ENCODE data around the gene SMIM36. TPM values are rescaled to one million over a fixed set of nuclear protein-coding genes. Genes with fewer than 3 reads are reported as not detected.
A peak's percentile ranks its signal among the peaks of the same experiment; 100 is the strongest.
"Not testable (repeated sequence)": the region's sequence is repeated elsewhere in the genome, so short reads cannot be mapped to it uniquely, and the experiment has no call there.

SMIM36 gene
- total RNA-seq, 1 donor from 2014 or later: not detected

DNA sequence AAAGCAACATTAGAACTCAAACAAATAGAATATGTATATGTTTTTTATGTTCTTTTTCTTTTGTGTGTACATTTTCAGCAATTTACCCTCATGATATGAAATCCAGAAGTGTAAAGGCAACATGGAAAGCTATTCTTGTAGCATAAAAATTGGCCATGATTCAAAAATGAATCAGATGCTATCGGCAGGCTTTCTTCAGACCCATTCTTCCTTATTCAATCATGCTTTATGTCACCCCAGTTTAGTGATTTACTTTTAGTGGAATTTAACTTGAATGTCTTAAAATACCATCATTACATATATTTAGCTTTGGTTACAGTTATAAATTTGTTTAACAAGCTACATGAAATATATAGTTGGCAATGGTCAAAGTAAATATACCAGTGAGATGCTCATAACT is 21.4 kb upstream of the SMIM36 start:
- no peaks in the 10 kb centered on the region for H3K4me1 ChIP-seq
- ATAC-seq: no peak
- no peak for DNase-seq
- TF ChIP-seq, protein P1, sequence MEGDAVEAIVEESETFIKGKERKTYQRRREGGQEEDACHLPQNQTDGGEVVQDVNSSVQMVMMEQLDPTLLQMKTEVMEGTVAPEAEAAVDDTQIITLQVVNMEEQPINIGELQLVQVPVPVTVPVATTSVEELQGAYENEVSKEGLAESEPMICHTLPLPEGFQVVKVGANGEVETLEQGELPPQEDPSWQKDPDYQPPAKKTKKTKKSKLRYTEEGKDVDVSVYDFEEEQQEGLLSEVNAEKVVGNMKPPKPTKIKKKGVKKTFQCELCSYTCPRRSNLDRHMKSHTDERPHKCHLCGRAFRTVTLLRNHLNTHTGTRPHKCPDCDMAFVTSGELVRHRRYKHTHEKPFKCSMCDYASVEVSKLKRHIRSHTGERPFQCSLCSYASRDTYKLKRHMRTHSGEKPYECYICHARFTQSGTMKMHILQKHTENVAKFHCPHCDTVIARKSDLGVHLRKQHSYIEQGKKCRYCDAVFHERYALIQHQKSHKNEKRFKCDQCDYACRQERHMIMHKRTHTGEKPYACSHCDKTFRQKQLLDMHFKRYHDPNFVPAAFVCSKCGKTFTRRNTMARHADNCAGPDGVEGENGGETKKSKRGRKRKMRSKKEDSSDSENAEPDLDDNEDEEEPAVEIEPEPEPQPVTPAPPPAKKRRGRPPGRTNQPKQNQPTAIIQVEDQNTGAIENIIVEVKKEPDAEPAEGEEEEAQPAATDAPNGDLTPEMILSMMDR (IDR thresholded peaks at IDR 0.05): no peak
- no peak overlapping the region for H3K27ac ChIP-seq
- no peaks in the 10 kb centered on the region for H3K36me3 ChIP-seq
- no peak overlapping the region for H3K4me3 ChIP-seq
- H3K27me3 ChIP-seq (ENCODE audit: low read depth): no peaks in the 10 kb centered on the region
- H3K9me3 ChIP-seq: no peaks in the 10 kb centered on the region
- intact Hi-C loops (cut with DNase I): no loop called here

DNA sequence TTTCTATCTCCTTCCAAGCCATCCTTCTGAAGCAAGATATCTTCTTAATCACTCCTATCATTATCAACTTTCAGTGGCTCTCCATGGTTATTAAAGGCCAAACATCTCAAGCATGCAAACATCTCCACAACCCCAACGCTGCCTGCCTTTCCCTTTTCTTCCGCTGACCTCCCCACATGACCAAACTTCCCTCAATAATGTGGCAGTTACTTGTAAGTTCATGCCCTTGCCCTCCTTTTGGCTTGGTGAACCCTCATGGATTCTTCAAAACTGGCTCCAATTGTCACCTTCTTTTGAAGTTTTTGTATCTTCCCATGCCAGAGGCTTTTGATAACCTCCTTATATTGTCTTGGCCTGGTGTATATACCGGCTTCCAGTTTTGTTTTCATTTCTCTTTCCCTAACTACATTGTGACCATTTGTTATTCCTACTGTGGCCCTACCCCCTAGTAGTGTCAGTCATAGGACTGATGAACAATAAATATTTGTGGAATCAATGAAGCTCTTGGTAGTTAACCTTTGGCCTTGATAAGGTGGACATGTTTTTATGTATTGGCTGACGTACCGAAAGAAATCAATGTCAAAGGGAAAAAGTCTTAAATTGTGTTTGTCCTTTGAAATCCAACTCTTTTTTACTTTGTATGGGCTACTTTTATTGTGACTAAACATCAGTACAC is 19.9 kb upstream of the SMIM36 start:
- intact Hi-C loops (cut with DNase I): no loop called here
- no peaks in the 10 kb centered on the region for H3K27me3 ChIP-seq (ENCODE audit: low read depth)
- H3K9me3 ChIP-seq: no peaks in the 10 kb centered on the region
- TF ChIP-seq, protein P1 (IDR thresholded peaks at IDR 0.05): no peak
- H3K4me3 ChIP-seq: no peak overlapping the region
- no peak for DNase-seq
- H3K4me1 ChIP-seq: peaks cover 8% of the 10 kb centered on the region
- ATAC-seq: no peak
- H3K36me3 ChIP-seq: no peaks in the 10 kb centered on the region
- no peak overlapping the region for H3K27ac ChIP-seq

DNA sequence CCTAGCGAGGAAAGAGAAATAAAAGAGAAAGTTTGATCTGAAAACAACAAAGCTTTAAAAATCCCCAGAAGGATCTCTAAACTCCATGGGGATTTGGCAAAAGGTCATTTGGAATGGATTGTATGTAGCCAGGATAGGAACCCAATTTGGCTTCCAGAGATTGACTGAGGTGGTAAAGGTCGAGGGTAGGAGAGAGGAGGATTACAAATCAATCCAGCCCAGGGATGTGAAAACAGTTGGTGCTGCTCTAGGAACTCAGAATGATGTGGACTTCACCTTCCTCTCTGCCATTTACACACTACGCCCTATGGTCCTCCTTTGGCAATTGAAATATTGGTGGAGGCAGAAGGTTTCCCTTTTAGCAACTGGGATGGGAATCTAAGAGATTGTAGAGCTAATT is 18.8 kb upstream of the SMIM36 start:
- H3K27me3 ChIP-seq (ENCODE audit: low read depth): no peaks in the 10 kb centered on the region
- H3K4me3 ChIP-seq: no peak overlapping the region
- intact Hi-C loops (cut with DNase I): no loop called here
- H3K36me3 ChIP-seq: no peaks in the 10 kb centered on the region
- no peak for DNase-seq
- TF ChIP-seq, protein P1 (IDR thresholded peaks at IDR 0.05): no peak
- no peak overlapping the region for H3K27ac ChIP-seq
- H3K9me3 ChIP-seq: no peaks in the 10 kb centered on the region
- H3K4me1 ChIP-seq: peaks cover 8% of the 10 kb centered on the region
- ATAC-seq: no peak

DNA sequence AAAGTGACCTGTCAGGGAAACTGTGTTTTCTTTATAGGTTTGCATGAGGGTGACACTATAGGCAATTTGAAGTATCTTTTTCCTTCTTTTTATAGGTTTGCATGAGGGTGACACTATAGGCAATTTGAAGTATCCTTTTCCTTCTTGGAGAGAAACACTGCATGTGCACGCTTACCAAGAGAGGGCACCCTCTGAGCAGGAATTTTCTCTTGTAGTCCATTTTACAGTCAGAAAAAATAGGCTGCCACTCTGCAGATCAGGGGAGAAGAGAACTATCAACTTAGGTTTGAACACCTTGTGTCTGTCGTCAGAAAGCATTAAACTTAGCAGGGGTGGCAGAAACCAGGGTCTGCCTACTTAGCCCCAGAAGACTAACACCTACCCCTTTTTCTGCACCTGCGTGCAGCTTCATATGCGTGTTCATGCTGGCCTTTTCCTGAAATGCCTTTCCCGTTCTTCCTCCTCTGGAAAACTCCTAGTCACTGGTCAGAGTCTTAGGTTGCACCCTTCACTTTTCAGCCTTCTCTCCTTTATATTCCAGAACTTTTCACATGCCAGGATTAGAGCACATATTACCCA is 16.4 kb upstream of the SMIM36 start:
- Histone ChIP-seq H3K9me3 (no peaks in the 10 kb centered on the region), H3K4me1 (peaks cover 8% of the 10 kb centered on the region), H3K27me3 (ENCODE audit: low read depth) (no peaks in the 10 kb centered on the region), H3K4me3 (no peak overlapping the region), H3K27ac (no peak overlapping the region), H3K36me3 (no peaks in the 10 kb centered on the region)
- TF ChIP-seq, protein P1 (IDR thresholded peaks at IDR 0.05): peak; percentile 59
- no peak for DNase-seq
- intact Hi-C loops (cut with DNase I): loop anchor here (5.0 kb wide), 1 partner anchor 190 kb away; no protein-coding TSS in a partner anchor
- ATAC-seq: peak; percentile 49 to 73

DNA sequence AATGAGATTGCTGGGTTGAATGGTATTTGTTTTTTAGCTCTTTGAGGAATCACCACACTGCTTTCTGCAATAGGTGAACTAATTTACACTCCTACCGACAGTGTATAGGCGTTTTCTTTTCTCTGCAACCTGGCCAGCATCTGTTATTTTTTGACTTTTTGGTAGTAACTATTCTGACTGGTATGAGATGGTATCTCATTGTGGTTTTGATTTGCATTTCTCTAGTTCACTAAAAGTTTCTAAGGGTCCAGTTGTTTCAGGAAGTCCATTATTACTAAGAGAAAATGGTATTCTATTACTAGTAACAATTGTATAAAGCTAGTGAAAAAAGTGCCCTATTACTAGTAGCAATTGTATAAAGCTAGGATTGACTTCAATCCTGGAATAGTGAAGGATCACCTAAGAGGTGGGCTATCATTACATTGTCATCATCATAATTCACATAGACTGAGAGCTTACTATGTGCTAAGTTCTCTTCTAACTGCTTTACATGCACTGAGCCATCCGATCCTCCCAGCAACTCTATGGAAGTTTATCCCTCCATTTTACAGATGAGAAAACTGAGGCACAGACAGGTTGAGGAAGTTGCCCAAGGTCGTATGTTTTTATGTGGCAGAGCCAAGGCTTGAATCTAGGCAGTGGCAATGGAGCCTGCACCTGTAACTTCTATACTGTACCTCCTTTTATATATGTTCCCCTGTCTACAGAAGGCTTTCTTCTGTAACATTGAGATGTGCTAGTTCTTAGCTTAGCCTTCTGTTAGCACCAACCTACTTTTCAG is 13.4 kb upstream of the SMIM36 start:
- Histone ChIP-seq H3K36me3 (no peaks in the 10 kb centered on the region), H3K9me3 (no peaks in the 10 kb centered on the region), H3K4me1 (peaks cover 8% of the 10 kb centered on the region), H3K27me3 (ENCODE audit: low read depth) (no peaks in the 10 kb centered on the region), H3K4me3 (no peak overlapping the region), H3K27ac (no peak overlapping the region)
- no peak for ATAC-seq
- no peak for DNase-seq
- TF ChIP-seq, protein P1 (IDR thresholded peaks at IDR 0.05): no peak
- intact Hi-C loops (cut with DNase I): loop anchor here (5.0 kb wide), 1 partner anchor 193 kb away; no protein-coding TSS in a partner anchor

DNA sequence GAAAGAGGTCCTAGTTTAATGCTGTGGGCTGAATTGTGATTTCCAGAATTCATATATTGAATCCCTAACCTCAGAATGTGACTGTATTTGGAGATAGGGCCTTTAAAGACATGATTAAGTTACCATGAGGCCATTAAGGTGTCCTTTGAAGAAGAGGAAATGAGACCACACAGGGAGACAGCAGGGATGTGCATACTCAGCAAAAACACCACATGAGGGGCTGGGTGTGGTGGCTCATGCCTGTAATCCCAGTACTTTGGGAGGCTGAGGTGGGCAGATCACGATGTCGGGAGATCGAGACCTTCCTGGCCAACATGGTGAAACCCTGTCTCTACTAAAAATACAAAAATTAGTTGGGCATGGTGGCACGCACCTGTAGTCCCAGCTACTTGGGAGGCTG is 11.8 kb upstream of the SMIM36 start:
- H3K9me3 ChIP-seq; H3K4me1 ChIP-seq; H3K36me3 ChIP-seq; H3K27me3 ChIP-seq (ENCODE audit: low read depth); H3K4me3 ChIP-seq; intact Hi-C loops (cut with DNase I); H3K27ac ChIP-seq; DNase-seq; ATAC-seq: not testable (repeated sequence)
